HG03575 (cell line): ENCODE results near the gene ENHO.
"Not testable (repeated sequence)": the region's sequence is repeated elsewhere in the genome, so short reads cannot be mapped to it uniquely, and the experiment has no call there.

ENCODE experiments used
- ATAC-seq: cut with Tn5 transposase; IDR thresholded peaks from one replicate; pipeline ENCODE4 v1.9.1; 2021; ENCODE audit not compliant: unreplicated experiment, insufficient number of reproducible peaks, low FRiP score; ENCODE audit errors: extremely low read depth

Gene ENHO

DNA sequence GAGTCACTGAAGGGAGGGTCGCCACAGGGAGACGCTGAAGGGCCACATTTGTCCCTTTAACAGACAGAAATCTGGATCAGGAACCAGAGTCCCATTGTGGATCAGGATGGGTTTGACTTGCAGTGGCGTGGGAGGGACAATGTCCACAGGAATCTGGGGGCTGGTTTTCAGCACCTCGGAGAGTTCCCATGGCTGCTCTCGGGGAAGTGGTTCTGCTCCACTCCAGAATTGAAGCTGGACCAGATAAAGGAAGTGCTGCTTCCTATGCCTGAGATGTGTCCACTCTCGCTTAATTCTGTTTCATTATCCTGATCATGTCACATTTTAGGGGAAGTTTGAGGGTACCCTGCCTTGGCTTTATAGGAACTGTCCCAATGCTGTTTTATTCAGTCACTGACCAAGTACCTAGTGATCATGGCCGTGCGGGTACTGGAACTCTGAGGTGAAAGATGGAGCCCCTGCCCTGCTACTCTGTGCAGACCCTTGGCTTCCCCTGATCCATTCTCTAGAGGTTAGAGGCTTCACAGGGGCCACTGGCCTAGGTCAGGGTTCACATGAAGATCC is 28.7 kb downstream of the ENHO start:
- ATAC-seq, result no peak

DNA sequence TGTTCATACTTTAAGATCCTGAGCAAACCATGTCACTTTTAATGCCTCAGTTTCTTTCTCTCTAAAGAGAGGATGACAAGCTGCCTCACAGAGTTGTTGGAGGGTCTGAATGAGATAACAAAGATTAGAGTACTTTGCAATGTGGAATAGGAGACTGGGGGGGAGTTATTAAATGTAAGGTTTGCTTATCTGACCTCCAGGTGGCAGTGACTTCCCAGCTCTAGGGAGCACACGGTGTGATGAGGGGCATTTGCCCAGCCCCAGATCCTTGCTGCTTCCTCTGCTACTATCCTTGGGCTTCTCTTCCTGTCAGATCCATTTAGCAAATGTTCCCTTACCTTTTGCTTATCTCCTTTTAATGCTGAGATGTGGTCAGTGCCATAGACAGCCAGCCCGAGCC is 30.7 kb downstream of the ENHO start:
- ATAC-seq, result no peak

DNA sequence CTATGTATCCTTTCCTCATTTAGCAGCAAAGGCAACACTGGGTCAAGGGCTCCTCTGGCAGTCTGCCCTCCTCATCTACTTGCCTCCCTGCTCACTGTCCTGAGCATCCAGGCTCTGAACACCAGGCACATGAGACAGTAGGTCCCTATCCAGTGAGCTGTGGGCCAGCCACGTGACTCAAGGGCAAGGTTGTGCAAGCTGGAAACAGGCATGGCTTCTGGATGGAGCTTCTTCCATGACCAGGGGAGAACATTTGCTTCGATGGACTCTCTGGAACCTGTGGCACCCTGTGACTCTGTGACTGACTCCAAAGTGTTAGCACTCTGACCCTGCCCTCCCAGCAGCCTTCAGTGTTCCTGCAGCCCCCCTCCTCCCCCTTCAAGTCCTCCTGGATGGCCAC is 31.2 kb downstream of the ENHO start:
- ATAC-seq, result no peak

DNA sequence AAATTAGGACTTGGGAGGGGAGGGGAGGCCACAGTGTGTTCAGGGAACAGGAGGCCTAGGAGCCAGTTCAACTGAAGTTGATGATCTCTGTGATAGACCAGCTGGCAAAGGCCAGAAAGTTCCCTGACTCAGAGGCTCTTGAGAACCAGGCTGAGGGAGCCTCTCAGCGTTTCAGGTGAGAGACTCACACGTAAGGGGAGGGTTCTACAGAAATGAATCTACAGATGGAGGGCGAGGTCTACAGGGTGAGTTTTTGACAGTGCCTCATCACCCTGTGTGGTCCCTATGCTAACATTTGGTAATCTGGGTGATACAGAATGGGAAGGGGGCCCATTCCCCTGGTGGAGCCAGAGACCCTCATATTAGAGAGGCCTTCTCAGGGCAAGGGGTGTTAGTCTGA is 32.0 kb downstream of the ENHO start:
- no peak for ATAC-seq

DNA sequence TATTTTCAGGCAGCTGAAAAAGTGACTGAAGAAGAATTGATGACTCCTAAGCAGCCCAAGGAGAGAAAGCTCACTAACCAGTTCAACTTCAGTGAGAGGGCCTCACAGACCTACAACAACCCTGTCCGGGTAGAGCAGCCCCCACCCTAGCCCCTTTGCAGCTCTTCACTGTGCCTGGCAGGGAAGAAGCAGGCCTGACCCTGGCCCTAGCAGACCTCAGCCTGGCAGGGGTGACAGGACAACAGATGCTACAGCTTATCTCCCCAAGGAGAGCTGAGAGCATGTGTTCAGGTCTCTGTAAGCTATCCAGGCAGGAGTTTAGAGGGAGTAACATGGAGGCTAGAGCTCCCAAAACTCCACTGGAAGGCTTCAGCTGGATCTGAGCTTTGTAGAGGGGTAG is 32.4 kb downstream of the ENHO start:
- ATAC-seq, result no peak

DNA sequence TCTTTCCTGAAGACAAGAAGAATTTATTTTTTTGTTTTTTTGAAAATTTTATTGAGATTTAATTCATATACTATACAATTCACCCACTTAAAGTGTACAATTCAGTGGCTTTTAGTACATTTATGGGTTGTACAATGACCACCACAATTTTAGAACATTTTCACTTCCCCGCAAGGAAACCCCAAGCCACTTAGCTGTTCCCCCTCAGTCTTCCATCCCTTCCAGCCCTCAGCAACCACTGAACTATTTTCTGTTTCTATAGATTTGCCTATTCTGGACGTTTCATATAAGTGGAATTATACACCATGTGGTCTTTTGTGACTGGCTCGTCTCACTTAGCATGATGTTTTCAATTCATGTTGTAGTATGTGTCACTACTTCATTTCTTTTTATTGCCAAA is 36.2 kb downstream of the ENHO start:
- ATAC-seq, result no peak

DNA sequence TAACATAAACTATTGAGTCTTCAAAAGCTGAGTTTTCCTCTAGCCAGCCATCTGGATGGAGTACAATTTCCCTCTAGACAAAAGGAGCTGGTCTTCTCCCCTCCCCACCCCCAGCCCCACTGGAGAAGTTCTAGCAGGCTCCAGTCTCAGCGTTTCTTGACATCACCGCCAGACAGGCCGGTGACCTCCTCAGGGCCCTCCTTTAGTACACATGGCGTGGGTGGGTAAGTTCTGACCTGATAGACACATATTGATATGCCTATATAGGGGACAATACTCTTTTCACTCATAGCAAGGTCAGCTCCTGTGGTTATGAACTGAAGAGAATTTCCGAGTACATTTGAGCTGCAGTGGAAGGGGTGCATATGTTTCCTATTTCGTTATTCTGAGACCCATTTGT is 37.0 kb downstream of the ENHO start:
- ATAC-seq, result no peak

DNA sequence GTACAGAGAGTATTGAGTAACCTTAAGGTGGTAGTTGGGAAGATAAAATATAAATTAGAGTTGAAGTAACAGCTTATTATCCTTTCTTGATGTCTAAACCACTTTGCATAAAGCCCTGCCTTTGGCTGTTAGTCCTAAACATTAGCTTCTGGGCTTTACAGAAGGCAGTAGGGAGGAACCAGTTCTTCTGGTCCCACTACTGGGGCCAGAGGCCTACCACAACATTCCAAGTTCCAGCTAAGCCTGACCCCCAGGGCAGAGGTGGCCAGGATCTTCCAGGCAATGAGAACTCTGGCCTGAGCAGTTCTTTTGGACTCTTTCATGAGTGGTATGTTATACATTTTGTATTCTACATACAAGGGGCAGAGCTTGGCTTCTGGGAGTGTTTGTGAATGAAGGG is 38.1 kb downstream of the ENHO start:
- ATAC-seq, result no peak

DNA sequence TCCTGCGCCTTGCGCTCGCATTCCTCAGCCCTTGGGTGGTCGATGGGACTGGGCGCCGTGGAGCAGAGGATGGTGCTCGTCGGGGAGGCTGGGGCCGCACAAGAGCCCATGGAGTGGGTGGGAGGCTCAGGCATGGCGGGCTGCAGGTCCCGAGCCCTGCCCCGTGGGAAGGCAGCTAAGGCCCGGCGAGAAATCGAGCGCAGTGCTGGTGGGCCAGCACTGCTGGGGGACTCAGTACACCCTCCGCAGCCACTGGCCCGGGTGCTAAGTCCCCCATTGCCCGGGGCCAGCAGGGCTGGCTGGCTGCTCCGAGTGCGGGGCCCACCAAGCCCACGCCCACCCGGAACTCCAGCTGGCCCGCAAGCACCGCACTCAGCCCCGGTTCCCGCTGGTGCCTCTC is 40.0 kb downstream of the ENHO start:
- ATAC-seq, result not testable (repeated sequence)

DNA sequence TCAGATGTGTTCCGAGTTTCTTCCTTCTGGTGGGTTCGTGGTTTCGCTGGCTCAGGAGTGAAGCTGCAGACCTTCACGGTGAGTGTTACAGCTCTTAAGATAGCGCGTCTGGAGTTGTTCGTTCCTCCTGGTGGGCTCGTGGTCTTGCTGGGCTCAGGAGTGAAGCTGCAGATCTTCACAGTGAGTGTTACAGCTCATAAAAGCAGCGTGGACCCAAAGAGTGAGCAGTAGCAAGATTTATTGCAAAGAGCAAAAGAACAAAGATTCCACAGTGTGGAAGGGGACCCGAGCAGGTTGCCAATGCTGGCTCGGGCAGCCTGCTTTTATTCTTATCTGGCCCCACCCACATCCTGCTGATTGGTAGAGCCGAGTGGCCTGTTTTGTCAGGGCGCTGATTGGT is 41.2 kb downstream of the ENHO start:
- not testable (repeated sequence) for ATAC-seq

DNA sequence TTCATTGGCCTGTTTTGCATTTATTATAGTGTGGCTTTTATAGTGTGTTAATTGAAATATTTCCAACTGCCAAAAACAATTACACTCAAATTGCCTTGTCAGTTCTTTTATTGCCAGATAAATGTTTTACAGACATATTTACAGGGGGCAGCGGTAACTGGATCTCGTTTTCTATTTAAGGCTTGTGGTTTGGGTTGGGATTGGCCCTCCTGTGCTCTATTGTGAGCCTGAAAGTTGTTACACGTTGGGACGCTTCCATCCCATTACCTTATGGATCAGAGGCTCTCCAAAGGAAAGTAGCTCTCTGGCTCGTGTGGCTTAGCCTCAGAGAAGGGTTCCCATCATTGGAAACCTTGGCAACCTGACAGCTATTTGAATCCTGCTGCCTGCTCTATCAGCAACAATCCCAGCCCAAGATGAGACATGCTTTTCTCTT is 43.3 kb downstream of the ENHO start:
- ATAC-seq, result no peak

DNA sequence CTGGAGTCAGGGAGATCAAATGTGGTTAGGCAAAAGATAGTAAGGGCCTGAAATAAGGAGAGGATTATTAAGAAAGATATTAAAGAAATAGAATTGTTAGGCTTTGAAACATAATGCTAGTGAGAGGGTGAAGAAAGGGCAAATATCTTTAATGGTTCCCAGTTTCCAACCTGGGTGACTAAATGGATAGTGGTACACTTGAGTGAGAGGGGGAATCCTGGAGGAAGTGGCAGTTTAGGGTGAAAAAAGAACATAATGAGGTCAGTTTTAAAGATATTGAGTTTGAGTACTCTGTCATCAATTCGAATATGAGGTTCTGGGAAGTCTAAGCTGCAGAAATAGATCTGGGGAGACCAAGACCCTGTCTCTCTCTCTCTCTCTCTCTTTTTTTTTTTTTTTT is 45.2 kb downstream of the ENHO start:
- no peak for ATAC-seq

DNA sequence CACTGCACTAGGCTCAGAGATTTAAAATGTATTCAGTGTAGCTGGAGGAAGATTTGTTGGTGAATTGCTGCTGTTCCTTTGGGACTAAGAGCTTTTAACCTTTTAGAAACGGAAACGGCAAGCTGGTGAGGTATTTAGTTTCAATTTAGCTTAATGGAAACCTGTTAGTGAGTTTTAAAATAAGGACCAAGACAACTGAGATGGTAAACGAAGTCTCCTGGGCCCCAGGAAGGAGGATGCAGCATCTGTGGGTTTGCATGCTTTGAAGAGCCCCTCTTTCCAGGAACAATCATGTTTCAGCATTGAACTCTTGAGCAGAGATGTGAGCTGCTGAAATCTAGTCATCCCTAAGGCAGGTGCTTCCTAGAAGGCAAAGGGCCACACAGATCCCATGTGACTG is 47.7 kb downstream of the ENHO start:
- ATAC-seq, result no peak
